ENCODE data around the gene RABGAP1L.
"Not testable (repeated sequence)": the region's sequence is repeated elsewhere in the genome, so short reads cannot be mapped to it uniquely, and the experiment has no call there.

RABGAP1L gene

DNA sequence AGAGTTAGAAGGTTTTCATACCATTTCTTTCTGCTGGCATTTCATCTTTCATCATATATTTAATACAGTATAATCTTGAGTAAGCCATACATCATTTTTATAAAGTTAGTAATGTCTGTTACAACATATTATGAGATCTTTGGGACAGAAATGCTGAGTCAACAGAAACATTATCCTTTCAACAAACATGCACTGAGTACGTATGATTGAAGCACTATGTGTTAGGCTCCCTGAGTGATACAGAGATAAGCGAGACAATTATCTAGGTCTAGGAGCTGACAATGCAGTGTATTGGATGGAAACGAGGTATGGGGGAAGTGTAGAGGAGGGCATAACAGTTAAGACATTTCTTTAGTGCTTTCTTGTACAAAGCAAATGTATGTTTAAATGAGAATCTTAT lies 268.7 kb downstream of the RABGAP1L start:
- no peak for DNase-seq (ENCODE audit: low read depth in 4 of 4, low spot score in 1 of 4)

- no peak for DNase-seq (ENCODE audit: low read depth in 4 of 4, low spot score in 1 of 4)
These were observed 269.4 kb downstream of the RABGAP1L start for GRCh38 chr1:174428739-174429138.

GRCh38 chr1:174433451-174433850 lies 274.1 kb downstream of the RABGAP1L start:
- DNase-seq (ENCODE audit: low read depth in 4 of 4, low spot score in 1 of 4), result no peak

DNA sequence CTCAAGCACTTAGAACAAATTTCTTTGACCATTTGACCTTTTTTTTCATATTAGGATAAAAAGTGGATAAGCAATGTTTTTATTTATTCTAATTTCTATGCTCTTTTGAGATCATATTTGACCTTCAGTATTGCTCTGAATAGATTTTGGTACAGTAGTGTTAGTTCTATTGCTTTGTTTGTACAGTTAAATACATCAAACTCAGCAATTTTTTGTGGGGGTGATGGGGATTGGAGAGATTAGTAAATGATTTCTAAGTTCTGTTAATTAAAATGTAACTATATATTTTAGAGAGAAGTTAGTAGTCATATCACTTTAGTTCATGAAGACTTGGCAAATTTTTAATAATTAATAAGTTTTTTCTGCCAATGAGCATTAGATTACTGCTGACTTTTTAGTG lies 286.0 kb downstream of the RABGAP1L start:
- no peak for DNase-seq (ENCODE audit: low read depth in 4 of 4, low spot score in 1 of 4)

GRCh38 chr1:174445817-174446216 lies 286.5 kb downstream of the RABGAP1L start:
- no peak for DNase-seq (ENCODE audit: low read depth in 4 of 4, low spot score in 1 of 4)

DNA sequence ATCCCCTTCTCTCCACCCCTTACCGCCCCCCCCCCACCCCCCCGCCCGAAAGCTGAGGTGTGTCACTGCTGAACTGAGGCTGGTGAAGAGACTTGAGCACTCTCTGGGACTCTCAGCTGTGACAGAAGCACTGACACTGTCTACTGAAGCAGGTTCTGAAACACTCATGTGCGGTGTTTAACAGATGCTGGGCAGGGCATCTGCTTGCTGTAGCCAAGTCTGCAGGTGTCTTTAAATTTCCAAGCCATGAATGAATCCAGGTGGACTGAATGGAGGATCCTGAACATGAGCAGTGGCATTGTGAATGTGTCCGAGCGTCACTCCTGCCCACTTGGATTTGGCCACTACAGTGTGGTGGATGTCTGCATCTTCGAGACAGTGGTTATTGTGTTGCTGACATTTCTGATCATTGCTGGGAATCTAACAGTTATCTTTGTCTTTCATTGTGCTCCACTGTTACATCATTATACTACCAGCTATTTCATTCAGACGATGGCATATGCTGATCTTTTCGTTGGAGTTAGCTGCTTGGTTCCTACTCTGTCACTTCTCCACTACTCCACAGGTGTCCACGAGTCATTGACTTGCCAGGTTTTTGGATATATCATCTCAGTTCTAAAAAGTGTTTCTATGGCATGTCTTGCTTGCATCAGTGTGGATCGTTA lies 288.7 kb downstream of the RABGAP1L start, which contains the start of gene GPR52:
GPR52 (plus strand) TSS at position 99 of the 665 bp plus-strand sequence; CDS start at position 247, 148 bp downstream.
- DNase-seq (ENCODE audit: low read depth in 4 of 4, low spot score in 1 of 4), result no peak

- DNase-seq (ENCODE audit: low read depth in 4 of 4, low spot score in 1 of 4), result no peak
These were observed 289.2 kb downstream of the RABGAP1L start for GRCh38 chr1:174448531-174448883.

- DNase-seq (ENCODE audit: low read depth in 4 of 4, low spot score in 1 of 4), result no peak
These were observed 289.7 kb downstream of the RABGAP1L start for GRCh38 chr1:174448974-174449373.

GRCh38 chr1:174451408-174451807 lies 292.1 kb downstream of the RABGAP1L start:
- no peak for DNase-seq (ENCODE audit: low read depth in 4 of 4, low spot score in 1 of 4)

DNA sequence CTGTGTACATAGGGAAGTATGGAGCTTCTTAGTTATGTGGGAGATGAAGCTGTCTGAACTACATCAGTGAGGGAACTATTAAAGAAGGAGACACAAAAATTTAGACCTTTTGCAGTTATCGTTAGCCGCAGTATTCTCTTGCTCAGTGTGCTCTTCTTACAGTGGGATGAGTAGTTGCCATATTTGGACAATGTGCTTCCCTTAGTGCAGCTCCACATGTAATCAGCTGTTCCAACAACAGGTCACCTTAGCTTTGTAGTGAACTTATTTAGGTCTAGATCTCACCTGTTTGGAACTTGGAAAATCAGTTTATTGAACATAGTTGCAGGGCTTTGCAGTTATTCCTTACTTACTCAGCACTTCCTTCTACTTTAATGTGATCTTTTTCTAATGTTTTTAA lies 306.5 kb downstream of the RABGAP1L start:
- no peak for DNase-seq (ENCODE audit: low read depth in 4 of 4, low spot score in 1 of 4)

GRCh38 chr1:174466607-174467006 lies 307.3 kb downstream of the RABGAP1L start:
- DNase-seq (ENCODE audit: low read depth in 4 of 4, low spot score in 1 of 4), result no peak

- no peak for DNase-seq (ENCODE audit: low read depth in 4 of 4, low spot score in 1 of 4)
These were observed 309.7 kb downstream of the RABGAP1L start for GRCh38 chr1:174469052-174469451.

DNA sequence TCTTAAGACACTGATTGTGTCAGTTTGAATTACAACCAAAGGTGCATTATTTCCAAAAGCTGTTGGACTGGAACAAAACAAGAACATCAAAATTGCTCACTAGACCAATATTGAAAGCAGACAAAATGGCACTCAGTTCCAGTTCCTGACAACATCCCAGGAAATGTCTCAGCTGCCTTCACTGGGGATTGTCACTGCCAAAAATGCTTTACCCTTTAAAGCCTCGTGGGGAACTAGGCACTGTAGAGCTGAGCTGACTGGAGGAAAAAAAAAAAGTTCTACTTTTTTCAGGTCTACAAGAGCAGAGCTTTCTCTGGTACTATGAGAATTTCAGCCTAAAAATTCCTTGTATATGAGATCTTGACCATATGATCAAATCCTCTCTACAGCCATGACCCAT lies 310.4 kb downstream of the RABGAP1L start:
- DNase-seq (ENCODE audit: low read depth in 4 of 4, low spot score in 1 of 4), result no peak

GRCh38 chr1:174479281-174479680 lies 320.0 kb downstream of the RABGAP1L start:
- no peak for DNase-seq (ENCODE audit: low read depth in 4 of 4, low spot score in 1 of 4)

GRCh38 chr1:174480324-174480723 lies 321.0 kb downstream of the RABGAP1L start:
- no peak for DNase-seq (ENCODE audit: low read depth in 4 of 4, low spot score in 1 of 4)

- no peak for DNase-seq (ENCODE audit: low read depth in 4 of 4, low spot score in 1 of 4)
These were observed 332.3 kb downstream of the RABGAP1L start for GRCh38 chr1:174491606-174492005.

DNA sequence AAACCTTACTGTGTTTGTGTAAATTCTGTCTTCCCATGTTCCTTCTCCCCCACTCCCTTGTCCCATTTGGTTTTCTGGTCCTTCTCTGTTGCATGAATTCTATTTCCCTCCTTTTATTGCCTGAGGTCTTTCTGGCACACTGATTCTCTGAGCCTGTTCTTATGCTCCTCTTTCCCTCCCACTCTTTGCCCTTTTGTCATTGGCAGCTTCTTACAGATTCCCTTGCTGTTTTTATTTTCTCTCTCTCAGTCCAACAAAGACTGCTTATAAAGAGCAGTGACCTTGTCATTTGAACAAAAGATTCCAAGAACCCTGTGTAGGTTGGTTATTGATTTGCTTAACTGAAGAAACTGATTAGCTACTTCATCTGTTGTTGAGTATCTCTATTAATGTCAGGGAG lies 338.2 kb downstream of the RABGAP1L start:
- DNase-seq (ENCODE audit: low read depth in 4 of 4, low spot score in 1 of 4), result no peak

GRCh38 chr1:174516755-174517154 lies 357.4 kb downstream of the RABGAP1L start:
- not testable (repeated sequence) for DNase-seq (ENCODE audit: low read depth in 4 of 4, low spot score in 1 of 4)

GRCh38 chr1:174519844-174520243 lies 360.5 kb downstream of the RABGAP1L start:
- no peak for DNase-seq (ENCODE audit: low read depth in 4 of 4, low spot score in 1 of 4)

DNA sequence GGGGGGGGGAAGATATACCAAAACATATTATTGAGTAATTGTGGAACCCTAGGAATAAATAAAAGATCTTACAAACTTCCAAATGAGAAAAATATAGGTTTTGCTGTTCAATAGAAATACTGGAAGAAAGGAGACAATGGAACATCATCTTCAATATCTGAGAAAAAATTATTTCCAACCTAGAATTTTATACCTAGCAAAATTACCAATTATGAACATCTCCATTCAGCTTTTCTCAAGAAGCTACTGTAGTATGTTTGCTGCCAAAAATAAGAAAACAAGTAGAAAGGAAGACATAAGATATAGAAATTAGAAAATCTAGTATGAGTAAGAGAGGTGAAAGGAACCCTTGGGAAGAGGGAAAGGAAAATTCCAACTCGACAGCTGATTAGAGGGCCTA lies 372.4 kb downstream of the RABGAP1L start:
- no peak for DNase-seq (ENCODE audit: low read depth in 4 of 4, low spot score in 1 of 4)

DNA sequence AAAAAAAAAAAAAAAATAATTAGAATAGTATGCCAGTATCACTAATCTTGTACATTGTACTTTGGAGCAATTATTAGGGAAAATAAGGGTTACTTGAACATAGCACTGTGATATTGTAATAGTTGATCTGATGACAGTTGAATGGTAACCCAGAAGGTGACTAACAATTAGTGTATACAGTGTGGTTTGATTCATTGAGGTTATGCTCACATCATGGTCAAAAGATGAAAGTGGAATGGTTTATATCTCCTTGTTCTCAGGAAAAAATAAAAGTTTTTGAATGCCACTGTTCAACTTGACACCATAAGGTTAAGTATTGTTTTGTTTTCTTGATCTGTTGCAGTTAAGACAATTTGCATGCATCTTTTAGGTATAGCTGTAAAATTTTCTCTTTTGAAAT lies 375.5 kb downstream of the RABGAP1L start:
- DNase-seq (ENCODE audit: low read depth in 4 of 4, low spot score in 1 of 4), result no peak

GRCh38 chr1:174535207-174535606 lies 375.9 kb downstream of the RABGAP1L start:
- no peak for DNase-seq (ENCODE audit: low read depth in 4 of 4, low spot score in 1 of 4)

GRCh38 chr1:174543421-174543820 lies 384.1 kb downstream of the RABGAP1L start:
- not testable (repeated sequence) for DNase-seq (ENCODE audit: low read depth in 4 of 4, low spot score in 1 of 4)

All from stimulated activated CD4-positive, alpha-beta T cell treated with anti-CD3 and anti-CD28 coated beads, Interleukin-1b, Interleukin-23, amount 100 ng/mL, for 24 hours (primary cell).